Motor neuron (in vitro differentiated cells): ENCODE data around the gene HCN2. TPM values are rescaled to one million over a fixed set of nuclear protein-coding genes. Genes with fewer than 3 reads are reported as not detected.

Source experiments
- ATAC-seq, 8 experiments: fragments of 200-7000 bp; cut with Tn5 transposase; replicated peaks in 6 of 8; 2 replicates each; pipeline ENCODE4 v1.8.0; 2021; ENCODE audit warnings: mild to moderate bottlenecking in 8 of 8, moderate library complexity in 8 of 8
- H3K27ac ChIP-seq, 2 donors: fragments of 250-450 bp; sonication (Bioruptor Pico); 2 replicates each; pipeline ENCODE4 v1.9.0; 2021; ENCODE audit warnings: antibody characterized with exemption in 2 of 2, mild to moderate bottlenecking in 2 of 2, moderate library complexity in 1 of 2
- H3K4me1 ChIP-seq, 2 donors: fragments of 250-450 bp; sonication (Bioruptor Pico); replicated peaks in 1 of 2; 2 replicates each; pipeline ENCODE4 v1.6.1; 2021; ENCODE audit warnings: antibody characterized with exemption in 2 of 2, mild to moderate bottlenecking in 2 of 2, moderate library complexity in 1 of 2
- H3K4me3 ChIP-seq, 5 donors: fragments of 250-450 bp; sonication (Bioruptor Pico); 2 replicates each; pipeline ENCODE4 v1.9.0; 2021; ENCODE audit warnings: antibody characterized with exemption in 5 of 5, mild to moderate bottlenecking in 5 of 5, moderate library complexity in 4 of 5
- WGBS, 10 experiments: fragments of 450-650 bp; shearing (Covaris generic); methylation state at CpG; one replicate each; pipeline ENCODE4 v1.0.0; 2022; 5-methylcytosine and 5-hydroxymethylcytosine counted together
- in situ Hi-C, 9 experiments: fragments of 400-800 bp; cut with MboI; loops; one replicate each; pipeline ENCODE4 v1.15.0; 2021; ENCODE audit warnings: low sequenced_read_pairs in 9 of 9, low pct_unique_long_range_greater_than_20kb in 2 of 9; ENCODE audit not compliant: unreplicated experiment in 9 of 9
- total RNA-seq, 8 experiments: library from RNA; unstranded; fragments of 300-600 nt; gene quantifications; 2 replicates each; pipeline versions ENCODE4 v1.2.3 to v1.2.4, GENCODE V29; 2022

The HCN2 gene
- total RNA-seq, 8 experiments from 2014 or later: 0.31 to 8.1 (median 1.9) TPM

DNA sequence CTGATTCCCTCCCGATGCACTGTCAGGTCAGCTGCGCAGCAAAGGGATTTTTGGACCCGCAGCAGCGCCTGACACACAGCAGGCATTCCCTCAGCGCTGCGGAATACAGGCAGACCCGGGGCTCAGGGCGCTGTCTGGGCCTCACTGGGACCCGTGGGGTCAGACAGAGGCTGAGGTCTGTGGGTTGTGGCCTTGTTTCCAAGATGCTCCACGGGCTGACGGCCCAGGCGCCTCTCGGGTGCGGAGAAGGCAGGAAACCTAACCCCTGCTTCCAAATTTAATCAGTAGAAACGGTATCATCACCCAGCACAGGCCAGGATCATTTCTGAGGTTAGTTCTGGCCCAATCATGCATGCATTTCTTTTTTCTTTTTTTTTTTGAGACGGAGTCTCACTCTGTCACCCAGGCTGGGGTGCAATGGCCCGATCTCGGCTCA lies 74.0 kb downstream of the HCN2 start:
- ATAC-seq: no peak
- 0 to 92% (median 68%) methylated on average over 1 to 6 of the region's 18 CpGs; no CpG with 5 or more reads in 4 of the 10 experiments for WGBS, 10 experiments
- H3K4me1 ChIP-seq: peaks cover 20 to 26% of the 10 kb centered on the region in 2 donors
- H3K27ac ChIP-seq: peak overlapping the region; percentile 85 to 91
- peak overlapping the region; percentile 66 to 97 (median 90) for H3K4me3 ChIP-seq
- in situ Hi-C loops: loop anchor here in 5 of 9 experiments (10.0 to 25.0 kb wide), 4 partner anchors 61 to 249 kb away; partner anchors contain the start of genes KISS1R (in 1 of the 5), MISP (in 1 of the 5) and R3HDM4 (in 1 of the 5)

DNA sequence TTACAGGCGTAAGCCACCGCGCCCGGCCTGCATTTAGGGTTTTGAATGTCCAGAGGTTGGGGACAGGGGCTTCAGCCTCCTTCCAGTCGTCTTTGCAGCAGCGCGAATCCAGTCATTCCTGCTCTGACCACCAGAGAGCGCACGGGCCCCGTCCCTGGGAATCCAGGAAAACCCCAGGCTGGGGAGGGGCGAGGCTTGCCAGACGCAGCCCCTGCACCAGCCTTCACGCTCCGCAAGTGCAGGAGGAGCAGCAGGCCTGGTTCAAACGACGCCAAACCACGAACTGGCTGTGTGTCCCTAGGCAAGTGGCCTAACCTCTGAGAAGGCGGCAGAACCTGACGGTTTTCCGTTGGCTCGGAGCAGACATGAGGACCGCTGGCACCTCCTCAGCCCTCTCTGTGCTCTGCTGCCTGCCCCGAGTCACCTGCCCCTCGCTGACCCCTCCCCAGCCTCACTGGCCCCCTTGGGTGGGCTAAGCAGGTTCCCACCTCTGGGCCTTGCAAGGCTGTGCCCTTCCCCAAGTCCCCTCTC lies 75.3 kb downstream of the HCN2 start:
- ATAC-seq: peak; percentile 7 to 54 (median 36)
- WGBS, 10 experiments: 0 to 31% (median 0%) methylated on average over 2 to 7 of the region's 24 CpGs; no CpG with 5 or more reads in 3 of the 10 experiments
- in situ Hi-C loops: loop anchor here in 5 of 9 experiments (10.0 to 25.0 kb wide), 4 partner anchors 60 to 247 kb away; partner anchors contain the start of genes KISS1R (in 1 of the 5), MISP (in 1 of the 5) and R3HDM4 (in 1 of the 5)
- no peak overlapping the region for H3K27ac ChIP-seq
- H3K4me3 ChIP-seq: no peak overlapping the region
- H3K4me1 ChIP-seq: peaks cover 20 to 26% of the 10 kb centered on the region in 2 donors

Other genes with a start within 250 kb of the HCN2 start
- 10 to 100 TPM in 6 of 8 experiments, 1 to 10 TPM in 2; 6.1 to 25.0 (median 15.8) TPM for gene MIER2, start 245.1 kb upstream of the HCN2 start, total RNA-seq
- 1 to 10 TPM in 6 of 8 experiments, under 1 TPM in 2; 0.15 to 6.4 (median 4.5) TPM for gene C2CD4C, start 180.7 kb upstream of the HCN2 start, total RNA-seq
- gene SHC2, start 128.8 kb upstream of the HCN2 start, total RNA-seq: 10 to 100 TPM in 7 of 8 experiments, 1 to 10 TPM in 1; 4.6 to 57.6 (median 33.0) TPM
- gene MADCAM1, start 93.4 kb upstream of the HCN2 start, total RNA-seq: 1 to 10 TPM in 1 of 8 experiments, under 1 TPM in 7; 0.27 to 1.3 (median 0.57) TPM
- 10 to 100 TPM in 2 of 8 experiments, 1 to 10 TPM in 6; 5.2 to 15.1 (median 8.2) TPM for gene TPGS1, start 82.4 kb upstream of the HCN2 start, total RNA-seq
- 100 to 1,000 TPM in 1 of 8 experiments, 10 to 100 TPM in 7; 40.0 to 116 (median 71.6) TPM for gene CDC34, start 58.1 kb upstream of the HCN2 start, total RNA-seq
- gene GZMM, start 45.8 kb upstream of the HCN2 start, total RNA-seq: under 1 TPM in 5 of 8 experiments, not detected in 3; 0.29 to 0.50 (median 0.33) TPM
- gene BSG, start 17.3 kb upstream of the HCN2 start, total RNA-seq: 1,000 to 10,000 TPM in 1 of 8 experiments, 100 to 1,000 TPM in 7; 219 to 1,638 (median 407) TPM
- 10 to 100 TPM; 18.3 to 56.9 (median 33.5) TPM for gene POLRMT, start 43.7 kb downstream of the HCN2 start, total RNA-seq
- 1 to 10 TPM in 2 of 8 experiments, under 1 TPM in 6; 0.11 to 2.3 (median 0.51) TPM for gene FGF22, start 50.0 kb downstream of the HCN2 start, total RNA-seq
- gene RNF126, start 73.3 kb downstream of the HCN2 start, total RNA-seq: 10 to 100 TPM in 7 of 8 experiments, 1 to 10 TPM in 1; 9.3 to 54.5 (median 22.7) TPM
- 10 to 100 TPM in 3 of 8 experiments, 1 to 10 TPM in 5; 5.6 to 36.8 (median 8.6) TPM for gene FSTL3, start 86.5 kb downstream of the HCN2 start, total RNA-seq
- gene PRSS57, start 105.6 kb downstream of the HCN2 start, total RNA-seq: under 1 TPM in 4 of 8 experiments, not detected in 4; 0.11 to 0.90 (median 0.47) TPM
- 100 to 1,000 TPM in 2 of 8 experiments, 10 to 100 TPM in 5, 1 to 10 TPM in 1; 6.0 to 116 (median 70.4) TPM for gene PALM, start 119.1 kb downstream of the HCN2 start, total RNA-seq
- under 1 TPM; 0.13 to 0.61 (median 0.28) TPM for gene MISP, start 161.2 kb downstream of the HCN2 start, total RNA-seq
- gene PTBP1, start 207.6 kb downstream of the HCN2 start, total RNA-seq: 100 to 1,000 TPM in 4 of 8 experiments, 10 to 100 TPM in 4; 39.0 to 258 (median 109) TPM
- gene PLPPR3, start 232.1 kb downstream of the HCN2 start, total RNA-seq: 10 to 100 TPM in 5 of 8 experiments, under 1 TPM in 3; 0.22 to 68.1 (median 43.3) TPM
- 1 to 10 TPM in 1 of 8 experiments, under 1 TPM in 5, not detected in 2; 0.24 to 1.4 (median 0.71) TPM for gene AZU1, start 238.0 kb downstream of the HCN2 start, total RNA-seq